Prostate gland (tissue), 2 donors: ENCODE measurements around the gene PLEKHH3.

Experiments used
- POLR2A ChIP-seq: fragments of 450-650 bp; IDR thresholded peaks from one replicate; pipeline ENCODE4 v1.6.1; 2016; ENCODE audit warnings: antibody characterized with exemption, mild to moderate bottlenecking
- POLR2AphosphoS5 ChIP-seq: sonication (generic); formaldehyde crosslinking; IDR thresholded peaks from one replicate; pipeline ENCODE4 v1.6.1; 2017; ENCODE audit warnings: antibody characterized with exemption
- TF ChIP-seq, protein P1 (sequence below), 4 experiments: fragments of 200-600 bp in 2 of 4; fragments of 450-650 bp in 2 of 4; sonication (generic) in 2 of 4; IDR thresholded peaks; 1 replicate in 3 of 4; 2 replicates in 1 of 4; pipeline ENCODE4 v1.5.1; 2016 to 2019; ENCODE audit warnings: antibody characterized with exemption in 4 of 4, mild to moderate bottlenecking in 2 of 4, moderate library complexity in 2 of 4

DNA sequence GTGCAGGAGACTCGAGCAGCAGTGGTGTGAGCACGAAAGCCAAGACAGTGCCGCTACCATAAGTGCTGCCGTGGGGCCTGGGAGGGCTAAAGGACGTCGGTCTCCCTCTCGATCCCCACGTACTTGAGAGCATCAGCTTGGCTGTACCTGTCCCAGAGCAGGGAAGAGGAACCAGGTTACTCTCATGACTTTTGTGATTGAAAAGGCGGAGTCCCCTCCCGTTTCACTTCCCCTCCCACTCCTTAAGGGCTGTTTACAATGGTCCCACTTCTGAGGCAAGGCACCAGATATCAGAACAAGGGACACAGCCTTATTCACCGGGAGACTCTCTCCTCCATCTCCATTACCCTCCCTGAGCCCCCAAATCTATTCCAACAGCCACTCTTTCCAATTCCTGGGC, 25.7 kb upstream of the PLEKHH3 start:
- TF ChIP-seq, protein P1, sequence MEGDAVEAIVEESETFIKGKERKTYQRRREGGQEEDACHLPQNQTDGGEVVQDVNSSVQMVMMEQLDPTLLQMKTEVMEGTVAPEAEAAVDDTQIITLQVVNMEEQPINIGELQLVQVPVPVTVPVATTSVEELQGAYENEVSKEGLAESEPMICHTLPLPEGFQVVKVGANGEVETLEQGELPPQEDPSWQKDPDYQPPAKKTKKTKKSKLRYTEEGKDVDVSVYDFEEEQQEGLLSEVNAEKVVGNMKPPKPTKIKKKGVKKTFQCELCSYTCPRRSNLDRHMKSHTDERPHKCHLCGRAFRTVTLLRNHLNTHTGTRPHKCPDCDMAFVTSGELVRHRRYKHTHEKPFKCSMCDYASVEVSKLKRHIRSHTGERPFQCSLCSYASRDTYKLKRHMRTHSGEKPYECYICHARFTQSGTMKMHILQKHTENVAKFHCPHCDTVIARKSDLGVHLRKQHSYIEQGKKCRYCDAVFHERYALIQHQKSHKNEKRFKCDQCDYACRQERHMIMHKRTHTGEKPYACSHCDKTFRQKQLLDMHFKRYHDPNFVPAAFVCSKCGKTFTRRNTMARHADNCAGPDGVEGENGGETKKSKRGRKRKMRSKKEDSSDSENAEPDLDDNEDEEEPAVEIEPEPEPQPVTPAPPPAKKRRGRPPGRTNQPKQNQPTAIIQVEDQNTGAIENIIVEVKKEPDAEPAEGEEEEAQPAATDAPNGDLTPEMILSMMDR (IDR thresholded peaks at IDR 0.05), result no peak
- TF ChIP-seq POLR2A (no peak), POLR2AphosphoS5 (no peak)
